DND-41 (cell line): ENCODE data around the gene ANKRD11.

Source experiments
- ATAC-seq: fragments of 200-7000 bp; cut with Tn5 transposase; 3 replicates; pipeline ENCODE4 v1.9.1; 2021; ENCODE audit warnings: low read depth; ENCODE audit not compliant: insufficient read depth
- DNase-seq: peaks from one replicate; pipeline ENCODE4 v3.0.0-alpha.2; 2020
- H2AFZ ChIP-seq: 2 replicates; pipeline ENCODE4 v1.6.0; 2012; ENCODE audit warnings: low read depth, low read length
- H3K27ac ChIP-seq: 2 replicates; pipeline ENCODE4 v1.5.1; 2012; ENCODE audit warnings: low read length, inconsistent platforms
- H3K27me3 ChIP-seq: fragments of 200-600 bp; sonication (generic); 2 replicates; pipeline ENCODE4 v1.6.0; 2012; ENCODE audit warnings: low read length, mild to moderate bottlenecking, inconsistent platforms; ENCODE audit not compliant: insufficient read depth, poor library complexity
- H3K36me3 ChIP-seq: 2 replicates; pipeline ENCODE4 v1.5.1; 2012; ENCODE audit warnings: low read length, inconsistent platforms; ENCODE audit not compliant: insufficient read depth
- H3K4me1 ChIP-seq: 2 replicates; pipeline ENCODE4 v1.5.1; 2012; ENCODE audit warnings: mild to moderate bottlenecking, low read length; ENCODE audit not compliant: insufficient read depth
- H3K4me2 ChIP-seq: 2 replicates; pipeline ENCODE4 v1.6.0; 2012; ENCODE audit warnings: mild to moderate bottlenecking, moderate library complexity, low read length, inconsistent platforms; ENCODE audit not compliant: insufficient read depth
- H3K4me3 ChIP-seq, 2 experiments: fragments of 200-600 bp in 1 of 2; shearing (Covaris generic) in 1 of 2; 2 replicates each; pipeline ENCODE4 v1.5.1; 2012 to 2016; ENCODE audit warnings: inconsistent platforms in 2 of 2, low read length in 2 of 2, mild to moderate bottlenecking in 2 of 2, low read depth in 1 of 2, moderate library complexity in 1 of 2
- H3K79me2 ChIP-seq: 2 replicates; pipeline ENCODE4 v1.6.0; 2012; ENCODE audit warnings: low read length, inconsistent platforms; ENCODE audit not compliant: insufficient read depth
- H3K9ac ChIP-seq: 2 replicates; pipeline ENCODE4 v1.6.0; 2012; ENCODE audit warnings: low read depth, mild to moderate bottlenecking, inconsistent platforms, low read length, moderate library complexity
- H3K9me3 ChIP-seq: 2 replicates; pipeline ENCODE4 v1.5.1; 2012; ENCODE audit warnings: low read length, moderate library complexity, mild to moderate bottlenecking, inconsistent platforms; ENCODE audit not compliant: insufficient read depth, severe bottlenecking
- H4K20me1 ChIP-seq: 2 replicates; pipeline ENCODE4 v1.6.0; 2012; ENCODE audit warnings: low read length; ENCODE audit not compliant: insufficient read depth
- EZH2 ChIP-seq: IDR thresholded peaks from 3 replicates; pipeline ENCODE4 v1.6.1; 2012; ENCODE audit warnings: borderline replicate concordance, low read depth, mild to moderate bottlenecking, moderate library complexity, low read length, inconsistent platforms; ENCODE audit not compliant: severe bottlenecking
- TF ChIP-seq, protein P1 (sequence below): IDR thresholded peaks from 2 replicates; pipeline ENCODE4 v1.5.1; 2012; ENCODE audit warnings: borderline replicate concordance, low read length, moderate library complexity, mild to moderate bottlenecking; ENCODE audit not compliant: poor library complexity, severe bottlenecking; ENCODE audit errors: extremely low read depth

Gene ANKRD11

DNA sequence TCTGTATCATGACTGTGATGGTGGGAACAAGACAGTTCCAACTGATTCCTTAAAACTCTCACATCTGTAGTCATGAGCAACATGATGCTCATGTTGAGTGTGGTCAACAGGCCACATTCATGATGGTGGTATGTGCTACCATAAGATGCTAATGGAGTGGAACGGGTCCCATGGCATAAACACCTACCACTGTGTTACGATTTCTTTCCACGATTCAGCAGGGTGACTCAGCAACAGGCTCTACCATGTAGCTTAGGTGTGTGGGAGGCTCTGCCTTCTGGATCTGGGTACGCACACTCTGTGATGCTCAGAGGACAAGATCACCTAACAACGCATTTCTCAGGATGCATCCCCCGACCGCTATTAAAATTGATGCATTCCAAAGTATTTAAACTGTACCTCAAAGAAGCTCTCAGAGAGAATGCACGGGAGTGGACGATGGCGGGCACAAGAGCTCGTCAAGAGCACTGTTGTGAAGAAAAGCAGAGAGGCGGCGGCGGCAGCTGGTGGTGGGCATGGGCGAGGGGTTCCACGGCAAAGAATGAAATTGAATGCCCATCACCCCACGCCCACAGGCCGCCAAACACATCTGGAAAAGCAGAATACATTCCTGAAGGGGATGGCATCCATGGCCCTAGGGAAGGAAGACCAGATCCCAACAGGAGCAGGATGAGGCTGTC is 139.5 kb downstream of the ANKRD11 start:
- Histone ChIP-seq H3K79me2 (peaks cover 99% of the 10 kb centered on the region), H3K9ac (no peak overlapping the region), H3K4me2 (no peak overlapping the region), H3K36me3 (peaks cover 24% of the 10 kb centered on the region), H3K9me3 (no peaks in the 10 kb centered on the region), H3K27ac (no peak overlapping the region; the same call in 1 of the 2 replicates), H3K4me3 (no peak overlapping the region), H3K27me3 (no peaks in the 10 kb centered on the region), H4K20me1 (peaks cover 95% of the 10 kb centered on the region), H3K4me1 (peaks cover 40% of the 10 kb centered on the region), H2AFZ (no peak overlapping the region)
- ATAC-seq (peak; percentile 25; the same call in 1 of the 3 replicates), DNase-seq (no peak)
- TF ChIP-seq, protein P1, sequence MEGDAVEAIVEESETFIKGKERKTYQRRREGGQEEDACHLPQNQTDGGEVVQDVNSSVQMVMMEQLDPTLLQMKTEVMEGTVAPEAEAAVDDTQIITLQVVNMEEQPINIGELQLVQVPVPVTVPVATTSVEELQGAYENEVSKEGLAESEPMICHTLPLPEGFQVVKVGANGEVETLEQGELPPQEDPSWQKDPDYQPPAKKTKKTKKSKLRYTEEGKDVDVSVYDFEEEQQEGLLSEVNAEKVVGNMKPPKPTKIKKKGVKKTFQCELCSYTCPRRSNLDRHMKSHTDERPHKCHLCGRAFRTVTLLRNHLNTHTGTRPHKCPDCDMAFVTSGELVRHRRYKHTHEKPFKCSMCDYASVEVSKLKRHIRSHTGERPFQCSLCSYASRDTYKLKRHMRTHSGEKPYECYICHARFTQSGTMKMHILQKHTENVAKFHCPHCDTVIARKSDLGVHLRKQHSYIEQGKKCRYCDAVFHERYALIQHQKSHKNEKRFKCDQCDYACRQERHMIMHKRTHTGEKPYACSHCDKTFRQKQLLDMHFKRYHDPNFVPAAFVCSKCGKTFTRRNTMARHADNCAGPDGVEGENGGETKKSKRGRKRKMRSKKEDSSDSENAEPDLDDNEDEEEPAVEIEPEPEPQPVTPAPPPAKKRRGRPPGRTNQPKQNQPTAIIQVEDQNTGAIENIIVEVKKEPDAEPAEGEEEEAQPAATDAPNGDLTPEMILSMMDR = no peak
- no peak for TF ChIP-seq EZH2

DNA sequence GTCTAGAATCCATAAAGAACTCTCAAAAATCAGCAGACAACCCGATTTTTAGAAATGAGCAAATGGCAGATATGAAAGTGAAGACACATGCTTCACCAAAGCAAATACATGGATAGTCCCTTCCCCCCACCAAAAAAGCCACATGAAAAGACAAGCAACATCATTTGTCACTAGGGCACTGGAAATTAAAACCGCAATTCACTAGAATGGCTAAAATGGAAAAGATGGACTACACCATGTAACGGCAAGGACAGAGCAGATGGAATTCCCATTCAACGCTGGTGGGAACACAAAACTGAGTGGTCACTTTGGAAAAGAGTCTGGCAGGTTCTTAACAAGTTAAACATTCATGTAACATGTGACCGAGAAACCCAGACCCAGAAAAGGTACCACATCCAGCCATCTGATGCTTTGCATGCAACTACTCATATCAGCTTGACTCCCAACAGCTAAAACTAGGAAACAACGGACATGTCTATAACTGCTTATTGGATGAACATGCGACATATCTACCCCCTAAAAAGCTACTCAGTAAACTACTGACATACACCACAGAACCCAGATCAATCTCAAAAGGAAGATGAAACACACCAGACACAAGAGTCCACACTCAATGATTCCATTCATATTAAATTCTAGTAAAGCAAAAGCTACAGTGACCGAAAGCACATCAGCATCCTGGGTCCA is 140.3 kb downstream of the ANKRD11 start:
- H4K20me1 ChIP-seq = peaks cover 95% of the 10 kb centered on the region
- ATAC-seq (peak; percentile 69), DNase-seq (peak; percentile 36)
- H2AFZ ChIP-seq = no peak overlapping the region
- H3K4me3 ChIP-seq = no peak overlapping the region
- no peak for TF ChIP-seq EZH2
- TF ChIP-seq, protein P1 = no peak
- peaks cover 24% of the 10 kb centered on the region; the same call in 1 of the 2 replicates for H3K36me3 ChIP-seq
- peaks cover 99% of the 10 kb centered on the region for H3K79me2 ChIP-seq
- H3K27me3 ChIP-seq = no peaks in the 10 kb centered on the region
- H3K4me2 ChIP-seq = no peak overlapping the region
- H3K9ac ChIP-seq = no peak overlapping the region
- no peaks in the 10 kb centered on the region for H3K9me3 ChIP-seq
- H3K4me1 ChIP-seq = peaks cover 34% of the 10 kb centered on the region
- H3K27ac ChIP-seq = peak overlapping the region; percentile 29; the same call in 1 of the 2 replicates

DNA sequence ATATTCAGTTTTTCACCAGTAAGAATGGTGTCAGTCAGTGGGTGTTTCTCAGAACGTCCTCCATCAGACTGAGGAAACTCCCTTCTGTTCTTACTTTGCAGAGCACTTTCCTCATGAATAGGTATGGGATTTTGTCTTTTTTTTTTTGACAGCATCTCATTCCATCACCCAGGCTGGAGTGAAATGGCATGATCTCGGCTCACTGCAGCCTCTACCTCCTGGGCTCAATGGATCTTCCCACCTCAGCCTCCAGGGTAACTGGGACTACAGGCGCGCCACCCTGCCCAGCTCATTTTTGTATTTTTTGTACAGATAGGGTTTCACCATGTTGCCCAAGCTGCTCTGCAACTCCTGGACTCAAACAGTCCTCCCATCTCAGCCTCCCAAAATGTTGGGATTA is 142.6 kb downstream of the ANKRD11 start:
- no peak for ATAC-seq
- H3K27me3 ChIP-seq = no peaks in the 10 kb centered on the region
- peaks cover 31% of the 10 kb centered on the region for H3K4me1 ChIP-seq

More for the DNA sequence above, 142.6 kb downstream of the ANKRD11 start:
- TF ChIP-seq EZH2 = no peak
- TF ChIP-seq, protein P1 = no peak
- Histone ChIP-seq H3K4me2 (no peak overlapping the region), H4K20me1 (peaks cover 97% of the 10 kb centered on the region), H3K4me3 (no peak overlapping the region), H3K36me3 (peaks cover 34% of the 10 kb centered on the region), H2AFZ (no peak overlapping the region), H3K27ac (no peak overlapping the region), H3K9me3 (no peaks in the 10 kb centered on the region), H3K9ac (no peak overlapping the region), H3K79me2 (peaks cover 100% of the 10 kb centered on the region)
- DNase-seq = no peak
